ENCODE data around the gene ATP6V0C.
A peak's percentile ranks its signal among the peaks of the same experiment; 100 is the strongest.

The ATP6V0C gene

GRCh38 chr16:2518823-2519710 lies 5.3 kb downstream of the ATP6V0C start:
- Mint-ChIP-seq H3K4me1 (peaks cover 42% of the 10 kb centered on the region), H3K27ac (peak overlapping the region; percentile 94), H3K4me3 (peak overlapping the region; percentile 79), H3K36me3 (peaks cover 16% of the 10 kb centered on the region), H3K27me3 (no peaks in the 10 kb centered on the region), H3K9me3 (no peaks in the 10 kb centered on the region)
- no peak for DNase-seq (ENCODE audit: low spot score in 2 of 2)
- ATAC-seq (ENCODE audit: low read depth) = no peak

DNA sequence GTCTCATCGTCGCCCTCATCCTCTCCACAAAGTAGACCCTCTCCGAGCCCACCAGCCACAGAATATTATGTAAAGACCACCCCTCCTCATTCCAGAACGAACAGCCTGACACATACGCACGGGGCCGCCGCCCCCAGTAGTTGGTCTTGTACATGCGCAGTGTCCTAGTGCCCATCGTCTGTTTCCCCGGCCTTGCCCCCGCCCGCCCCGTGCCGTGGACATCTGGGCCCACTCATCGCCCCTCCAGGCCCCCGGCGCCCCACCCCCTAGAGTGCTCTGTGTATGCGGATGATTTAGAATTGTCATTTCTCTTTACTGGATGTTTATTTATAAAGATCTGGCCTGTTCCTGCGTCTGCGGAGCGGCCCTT lies 5.9 kb downstream of the ATP6V0C start:
- H3K36me3 Mint-ChIP-seq = peaks cover 20% of the 10 kb centered on the region
- H3K27me3 Mint-ChIP-seq = no peaks in the 10 kb centered on the region
- peak overlapping the region; percentile 79 for H3K4me3 Mint-ChIP-seq
- DNase-seq (ENCODE audit: low spot score in 2 of 2) = no peak
- H3K27ac Mint-ChIP-seq = peak overlapping the region; percentile 94
- peaks cover 42% of the 10 kb centered on the region for H3K4me1 Mint-ChIP-seq
- H3K9me3 Mint-ChIP-seq = no peaks in the 10 kb centered on the region
- no peak for ATAC-seq (ENCODE audit: low read depth)

- Mint-ChIP-seq H3K27me3 (no peaks in the 10 kb centered on the region), H3K36me3 (peaks cover 20% of the 10 kb centered on the region), H3K9me3 (no peaks in the 10 kb centered on the region), H3K27ac (peak within 1 kb of the TSS; percentile 94), H3K4me3 (peak within 1 kb of the TSS; percentile 89), H3K4me1 (peaks cover 40% of the 10 kb centered on the region)
- peak; percentile 87 for DNase-seq (ENCODE audit: low spot score in 2 of 2)
- ATAC-seq (ENCODE audit: low read depth) = peak; percentile 57
Measured at GRCh38 chr16:2520097-2520783, 6.5 kb downstream of the ATP6V0C start, which contains the start of gene AMDHD2. TSS of gene AMDHD2 (plus strand) at chr16:2520371. CDS start at chr16:2520459, 88 bp downstream.

GRCh38 chr16:2520784-2521531 lies 7.2 kb downstream of the ATP6V0C start:
- no peaks in the 10 kb centered on the region for H3K27me3 Mint-ChIP-seq
- H3K27ac Mint-ChIP-seq = peak overlapping the region; percentile 94
- H3K4me1 Mint-ChIP-seq = peaks cover 33% of the 10 kb centered on the region
- peak overlapping the region; percentile 89 for H3K4me3 Mint-ChIP-seq
- DNase-seq (ENCODE audit: low spot score in 2 of 2) (peak; percentile 79 to 88), ATAC-seq (ENCODE audit: low read depth) (peak; percentile 81)
- peaks cover 21% of the 10 kb centered on the region for H3K36me3 Mint-ChIP-seq
- no peaks in the 10 kb centered on the region for H3K9me3 Mint-ChIP-seq

DNA sequence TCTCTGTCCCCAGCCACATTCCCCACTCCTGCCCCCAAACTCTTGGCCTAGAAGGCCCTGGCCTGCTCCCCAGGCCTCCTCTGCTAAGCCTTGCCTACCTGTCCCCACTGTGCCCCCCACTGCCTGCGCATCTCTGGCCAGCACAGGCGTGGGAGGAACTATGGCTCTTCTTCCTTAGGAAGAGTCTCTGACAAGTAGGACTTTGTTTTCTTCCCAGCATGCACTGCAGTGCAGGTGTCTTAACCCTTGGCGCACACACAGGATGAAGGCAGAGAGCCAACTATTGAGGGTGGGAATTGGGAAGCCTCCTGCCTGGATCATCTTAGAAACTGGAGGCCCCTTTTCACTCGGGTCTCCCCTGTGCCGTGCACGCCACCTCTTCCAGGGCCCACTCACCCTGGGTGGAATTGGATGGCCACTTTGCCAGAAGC lies 10.1 kb downstream of the ATP6V0C start:
- peaks cover 21% of the 10 kb centered on the region for H3K36me3 Mint-ChIP-seq

DNA sequence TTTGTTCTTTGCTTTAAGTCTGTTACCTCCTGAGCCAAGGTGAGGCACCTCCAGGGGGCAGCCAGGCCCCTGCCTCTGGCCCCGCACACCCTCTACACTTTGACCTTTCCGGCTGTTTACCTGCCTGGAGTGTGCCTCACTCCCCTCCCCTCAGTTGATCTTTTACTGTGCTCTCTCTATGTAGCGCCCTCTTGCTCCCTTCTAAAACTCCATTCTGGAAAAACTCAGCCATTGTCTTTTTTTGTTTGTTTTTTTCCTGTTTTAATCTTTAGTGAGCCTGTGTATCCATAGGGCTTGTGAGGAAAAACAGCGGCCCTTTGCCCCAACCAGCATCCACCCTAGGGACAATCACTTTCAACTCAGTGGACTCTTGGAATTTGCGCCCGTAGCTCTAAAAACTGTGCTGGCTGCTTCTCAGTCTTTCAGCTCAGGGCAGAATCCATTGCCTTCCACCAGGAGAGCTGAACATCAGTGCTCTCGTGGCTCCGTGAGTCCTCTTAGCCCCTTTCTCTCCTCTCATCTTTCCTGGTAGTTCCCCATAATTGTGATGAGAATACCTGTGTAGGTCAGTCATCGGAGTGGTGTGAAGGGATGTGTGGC lies 10.7 kb downstream of the ATP6V0C start:
- H3K36me3 Mint-ChIP-seq = peaks cover 19% of the 10 kb centered on the region
- no peak for DNase-seq (ENCODE audit: low spot score in 2 of 2)
- no peaks in the 10 kb centered on the region for H3K27me3 Mint-ChIP-seq
- ATAC-seq (ENCODE audit: low read depth) = no peak
- H3K9me3 Mint-ChIP-seq = no peaks in the 10 kb centered on the region
- H3K4me3 Mint-ChIP-seq = no peak overlapping the region
- peaks cover 16% of the 10 kb centered on the region for H3K4me1 Mint-ChIP-seq
- peak overlapping the region; percentile 54 for H3K27ac Mint-ChIP-seq

More for the DNA sequence above, 10.1 kb downstream of the ATP6V0C start:
- H3K4me3 Mint-ChIP-seq = no peak overlapping the region
- peak overlapping the region; percentile 54 for H3K27ac Mint-ChIP-seq
- H3K9me3 Mint-ChIP-seq = no peaks in the 10 kb centered on the region
- no peak for DNase-seq (ENCODE audit: low spot score in 2 of 2)
- ATAC-seq (ENCODE audit: low read depth) = no peak
- H3K27me3 Mint-ChIP-seq = no peaks in the 10 kb centered on the region
- peaks cover 19% of the 10 kb centered on the region for H3K4me1 Mint-ChIP-seq

- no peak for ATAC-seq (ENCODE audit: low read depth)
- no peak overlapping the region for H3K4me3 Mint-ChIP-seq
- no peaks in the 10 kb centered on the region for H3K27me3 Mint-ChIP-seq
- no peak for DNase-seq (ENCODE audit: low spot score in 2 of 2)
- peaks cover 15% of the 10 kb centered on the region for H3K4me1 Mint-ChIP-seq
- peak overlapping the region; percentile 59 for H3K27ac Mint-ChIP-seq
- H3K9me3 Mint-ChIP-seq = no peaks in the 10 kb centered on the region
- peaks cover 17% of the 10 kb centered on the region for H3K36me3 Mint-ChIP-seq
Measured at GRCh38 chr16:2526135-2526534, 12.4 kb downstream of the ATP6V0C start.

DNA sequence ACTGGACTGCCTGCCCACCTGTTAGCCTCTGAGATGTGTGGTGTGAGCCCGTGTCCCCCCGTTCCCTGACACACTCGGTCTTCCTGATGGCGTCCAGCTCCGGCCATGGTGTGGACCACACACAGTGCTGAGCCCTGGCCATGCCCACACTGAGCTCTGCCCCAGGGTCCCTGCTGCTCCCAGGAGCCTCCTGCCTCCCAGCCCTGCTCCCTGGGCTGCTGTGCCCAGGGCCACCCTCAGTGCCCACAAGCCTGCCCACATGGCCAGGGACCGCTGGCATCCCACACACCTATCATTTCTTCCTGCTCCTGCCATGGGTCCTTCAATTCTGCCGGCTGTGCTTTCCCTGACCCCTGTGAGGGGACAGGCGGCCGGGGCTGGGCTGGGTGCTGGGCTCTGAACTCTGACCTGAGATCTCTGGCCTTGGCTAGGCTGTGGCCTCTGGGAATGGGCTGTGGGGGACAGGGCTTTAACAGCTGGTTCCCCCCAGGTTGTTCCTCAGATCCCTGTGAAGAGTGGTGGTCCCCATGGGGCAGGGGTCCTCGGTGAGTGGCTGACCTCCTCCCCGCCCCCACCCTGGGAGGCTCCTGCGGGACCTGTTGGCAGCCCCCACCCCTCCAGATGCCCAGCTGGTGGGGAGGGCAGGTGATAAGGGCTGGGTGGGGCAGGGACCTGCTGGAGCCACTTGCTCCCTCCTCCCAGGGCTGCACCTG lies 13.5 kb downstream of the ATP6V0C start:
- no peak for ATAC-seq (ENCODE audit: low read depth)
- Mint-ChIP-seq H3K4me3 (no peak overlapping the region), H3K4me1 (peaks cover 16% of the 10 kb centered on the region)

DNA sequence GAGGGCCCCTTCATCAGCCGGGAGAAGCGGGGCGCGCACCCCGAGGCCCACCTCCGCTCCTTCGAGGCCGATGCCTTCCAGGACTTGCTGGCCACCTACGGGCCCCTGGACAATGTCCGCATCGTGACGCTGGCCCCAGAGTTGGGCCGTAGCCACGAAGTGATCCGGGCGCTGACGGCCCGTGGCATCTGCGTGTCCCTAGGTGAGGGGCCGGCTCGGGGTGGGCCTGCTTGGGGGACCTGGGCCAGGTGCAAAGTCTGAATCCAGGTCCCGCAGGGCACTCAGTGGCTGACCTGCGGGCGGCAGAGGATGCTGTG lies 14.0 kb downstream of the ATP6V0C start:
- H3K4me3 Mint-ChIP-seq = no peak overlapping the region
- H3K9me3 Mint-ChIP-seq = no peaks in the 10 kb centered on the region
- no peak for DNase-seq (ENCODE audit: low spot score in 2 of 2)
- H3K27me3 Mint-ChIP-seq = no peaks in the 10 kb centered on the region
- H3K4me1 Mint-ChIP-seq = peaks cover 19% of the 10 kb centered on the region
- peak overlapping the region; percentile 35 for H3K27ac Mint-ChIP-seq
- ATAC-seq (ENCODE audit: low read depth) = no peak
- H3K36me3 Mint-ChIP-seq = peaks cover 17% of the 10 kb centered on the region

More for the DNA sequence above, 13.5 kb downstream of the ATP6V0C start:
- no peaks in the 10 kb centered on the region for H3K27me3 Mint-ChIP-seq
- peaks cover 17% of the 10 kb centered on the region for H3K36me3 Mint-ChIP-seq
- H3K9me3 Mint-ChIP-seq = no peaks in the 10 kb centered on the region
- peak in 1 of 2 donors; percentile 3 for DNase-seq (ENCODE audit: low spot score in 2 of 2)
- H3K27ac Mint-ChIP-seq = peak overlapping the region; percentile 53

- H3K27ac Mint-ChIP-seq = peak overlapping the region; percentile 35
- no peaks in the 10 kb centered on the region for H3K27me3 Mint-ChIP-seq
- H3K4me3 Mint-ChIP-seq = no peak overlapping the region
- DNase-seq (ENCODE audit: low spot score in 2 of 2) (peak; percentile 4 to 18), ATAC-seq (ENCODE audit: low read depth) (no peak)
- H3K4me1 Mint-ChIP-seq = peaks cover 19% of the 10 kb centered on the region
- peaks cover 17% of the 10 kb centered on the region for H3K36me3 Mint-ChIP-seq
- no peaks in the 10 kb centered on the region for H3K9me3 Mint-ChIP-seq
Measured at GRCh38 chr16:2528161-2529060, 14.7 kb downstream of the ATP6V0C start.

GRCh38 chr16:2529061-2529931 lies 15.5 kb downstream of the ATP6V0C start:
- Mint-ChIP-seq H3K4me3 (peak overlapping the region; percentile 24), H3K27ac (peak overlapping the region; percentile 47), H3K4me1 (peaks cover 16% of the 10 kb centered on the region), H3K36me3 (peaks cover 12% of the 10 kb centered on the region), H3K9me3 (no peaks in the 10 kb centered on the region), H3K27me3 (no peaks in the 10 kb centered on the region)
- ATAC-seq (ENCODE audit: low read depth) (no peak), DNase-seq (ENCODE audit: low spot score in 2 of 2) (peak in 1 of 2 donors; percentile 26)
